GM13976 (cell line): ENCODE data around the gene FAM187B.
A peak's percentile ranks its signal among the peaks of the same experiment; 100 is the strongest.

ENCODE experiments used
- DNase-seq: peaks from one replicate; pipeline ENCODE4 v3.0.0; 2012; ENCODE audit warnings: low spot score
- CTCF ChIP-seq: IDR thresholded peaks from 2 replicates; pipeline ENCODE4 v1.5.1; 2012; ENCODE audit warnings: borderline replicate concordance, mild to moderate bottlenecking; ENCODE audit not compliant: insufficient read depth; ENCODE audit errors: extremely low read depth, missing control alignments, control extremely low read depth
- in situ Hi-C: fragments of 300-500 bp; cut with MboI; formaldehyde crosslinking; loops from one replicate; pipeline ENCODE4 v1.12.0; 2022; ENCODE audit warnings: low sequenced_read_pairs, mixed read lengths, inconsistent platforms; ENCODE audit not compliant: unreplicated experiment

The FAM187B gene

GRCh38 chr19:35231956-35232645 is 3.6 kb upstream of the FAM187B start:
- in situ Hi-C loops: no loop called here
- DNase-seq: no peak
- no peak for TF ChIP-seq CTCF

GRCh38 chr19:35229601-35230000 is 1.1 kb upstream of the FAM187B start:
- in situ Hi-C loops: no loop called here
- TF ChIP-seq CTCF: no peak
- no peak for DNase-seq

DNA sequence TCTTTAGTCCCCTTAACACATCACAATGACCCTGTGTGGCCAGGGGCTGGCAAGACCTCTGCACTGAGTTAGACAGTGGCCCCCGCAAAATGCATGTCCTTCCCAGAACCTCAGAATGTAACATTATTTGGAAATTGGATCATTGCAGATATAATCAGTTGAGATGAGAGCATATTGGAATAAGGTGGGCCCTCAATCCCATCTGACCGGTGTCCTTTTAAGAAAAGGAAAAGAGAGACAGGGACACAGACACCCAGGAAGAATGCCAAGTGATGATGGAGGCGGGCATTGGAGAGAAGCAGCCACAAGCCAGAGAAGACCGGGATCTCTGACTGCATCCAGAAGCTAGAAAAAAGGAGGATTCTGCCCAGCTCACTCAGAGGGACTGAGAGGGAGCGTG is 1.8 kb downstream of the FAM187B start:
- TF ChIP-seq CTCF: no peak
- in situ Hi-C loops: no loop called here
- peak; percentile 1 for DNase-seq

GRCh38 chr19:35225951-35226350 is 2.6 kb downstream of the FAM187B start:
- no peak for TF ChIP-seq CTCF
- in situ Hi-C loops: no loop called here
- no peak for DNase-seq

DNA sequence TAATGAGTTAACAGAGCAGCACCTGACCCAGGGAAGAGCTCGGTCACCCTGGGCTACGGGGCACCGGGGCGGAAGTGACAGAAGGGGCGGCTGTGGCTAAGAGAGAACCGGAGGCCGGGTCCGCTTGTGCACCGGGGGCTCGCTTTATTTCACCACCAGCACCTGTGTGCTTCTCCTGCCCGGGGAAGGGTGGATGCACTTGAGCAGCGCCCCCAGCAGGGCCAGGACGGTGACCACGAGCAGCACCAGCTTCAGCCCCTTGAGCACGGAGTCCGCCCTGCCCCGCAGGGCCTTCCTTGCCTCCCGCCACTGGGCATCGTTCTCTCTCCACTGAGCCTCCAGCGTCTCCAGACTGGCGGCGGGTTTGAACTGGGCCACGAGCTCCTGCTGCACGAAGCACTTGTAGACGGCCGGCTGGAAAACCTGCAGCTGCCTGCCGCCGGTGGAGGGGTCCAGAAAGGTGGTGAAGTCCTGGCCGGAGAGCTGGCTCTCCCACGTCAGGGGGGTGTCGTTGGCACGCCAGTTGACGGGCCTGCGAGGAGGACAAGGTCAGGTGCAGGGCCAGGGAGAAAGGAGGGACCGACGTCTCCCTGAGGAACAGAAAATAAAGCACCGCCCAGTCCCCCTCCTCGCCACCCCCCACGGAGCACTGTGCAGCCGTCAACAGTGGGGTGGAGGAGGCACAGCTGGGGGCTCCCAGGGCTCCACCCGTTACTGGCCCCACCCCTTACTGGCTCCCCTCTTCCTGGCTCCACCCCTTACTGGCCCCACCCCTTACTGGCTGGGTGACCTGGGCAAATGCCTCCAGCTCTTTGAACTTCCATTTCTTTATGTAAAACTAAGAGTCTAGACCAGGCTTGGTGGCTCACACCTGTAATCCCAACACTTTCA is 3.6 kb downstream of the FAM187B start:
- no peak for TF ChIP-seq CTCF
- in situ Hi-C loops: no loop called here
- peak; percentile 26 for DNase-seq

GRCh38 chr19:35223862-35224505 is 4.6 kb downstream of the FAM187B start:
- DNase-seq: no peak
- in situ Hi-C loops: no loop called here
- no peak for TF ChIP-seq CTCF
